ENCODE data around the gene COL8A1. TPM values are rescaled to one million over a fixed set of nuclear protein-coding genes. Genes with fewer than 3 reads are reported as not detected.
A peak's percentile ranks its signal among the peaks of the same experiment; 100 is the strongest.
"Not testable (repeated sequence)": the region's sequence is repeated elsewhere in the genome, so short reads cannot be mapped to it uniquely, and the experiment has no call there.

COL8A1 gene
- total RNA-seq, 1 experiment from 2014 or later = 5.2 TPM

GRCh38 chr3:99708207-99708745 lies 69.9 kb downstream of the COL8A1 start:
- no peak for DNase-seq (ENCODE audit: low read depth)

- DNase-seq (ENCODE audit: low read depth) = no peak
These were observed 71.3 kb downstream of the COL8A1 start for GRCh38 chr3:99709686-99710085.

- DNase-seq (ENCODE audit: low read depth) = no peak
These were observed 71.7 kb downstream of the COL8A1 start for GRCh38 chr3:99710094-99710493.

- no peak for DNase-seq (ENCODE audit: low read depth)
These were observed 73.0 kb downstream of the COL8A1 start for GRCh38 chr3:99711351-99711750.

GRCh38 chr3:99712291-99712954 lies 74.0 kb downstream of the COL8A1 start:
- no peak for DNase-seq (ENCODE audit: low read depth)

GRCh38 chr3:99713440-99713839 lies 75.0 kb downstream of the COL8A1 start:
- no peak for DNase-seq (ENCODE audit: low read depth)

- no peak for DNase-seq (ENCODE audit: low read depth)
These were observed 75.8 kb downstream of the COL8A1 start for GRCh38 chr3:99714146-99714545.

GRCh38 chr3:99714575-99714974 lies 76.2 kb downstream of the COL8A1 start:
- no peak for DNase-seq (ENCODE audit: low read depth)

- DNase-seq (ENCODE audit: low read depth) = no peak
These were observed 78.1 kb downstream of the COL8A1 start for GRCh38 chr3:99716463-99716995.

- DNase-seq (ENCODE audit: low read depth) = peak; percentile 76
These were observed 82.7 kb downstream of the COL8A1 start for GRCh38 chr3:99720985-99721632.

GRCh38 chr3:99721633-99722007 lies 83.2 kb downstream of the COL8A1 start:
- DNase-seq (ENCODE audit: low read depth) = peak; percentile 46

GRCh38 chr3:99724276-99724675 lies 85.9 kb downstream of the COL8A1 start:
- DNase-seq (ENCODE audit: low read depth) = no peak

GRCh38 chr3:99730870-99731269 lies 92.5 kb downstream of the COL8A1 start:
- no peak for DNase-seq (ENCODE audit: low read depth)

- DNase-seq (ENCODE audit: low read depth) = no peak
These were observed 93.1 kb downstream of the COL8A1 start for GRCh38 chr3:99731499-99731898.

- not testable (repeated sequence) for DNase-seq (ENCODE audit: low read depth)
These were observed 102.0 kb downstream of the COL8A1 start for GRCh38 chr3:99740371-99740770.

GRCh38 chr3:99741588-99741987 lies 103.2 kb downstream of the COL8A1 start:
- no peak for DNase-seq (ENCODE audit: low read depth)

GRCh38 chr3:99747915-99748314 lies 109.5 kb downstream of the COL8A1 start:
- DNase-seq (ENCODE audit: low read depth) = peak; percentile 71

- peak; percentile 49 for DNase-seq (ENCODE audit: low read depth)
These were observed 113.3 kb downstream of the COL8A1 start for GRCh38 chr3:99751649-99752048.

GRCh38 chr3:99753268-99753975 lies 115.0 kb downstream of the COL8A1 start:
- DNase-seq (ENCODE audit: low read depth) = peak; percentile 78

- DNase-seq (ENCODE audit: low read depth) = no peak
These were observed 117.4 kb downstream of the COL8A1 start for GRCh38 chr3:99755831-99756230.

GRCh38 chr3:99757966-99758365 lies 119.6 kb downstream of the COL8A1 start:
- DNase-seq (ENCODE audit: low read depth) = no peak

GRCh38 chr3:99758502-99759177 lies 120.2 kb downstream of the COL8A1 start:
- no peak for DNase-seq (ENCODE audit: low read depth)

Data from Daoy (cell line).